ENCODE results near the gene EXOC2.

EXOC2 gene

DNA sequence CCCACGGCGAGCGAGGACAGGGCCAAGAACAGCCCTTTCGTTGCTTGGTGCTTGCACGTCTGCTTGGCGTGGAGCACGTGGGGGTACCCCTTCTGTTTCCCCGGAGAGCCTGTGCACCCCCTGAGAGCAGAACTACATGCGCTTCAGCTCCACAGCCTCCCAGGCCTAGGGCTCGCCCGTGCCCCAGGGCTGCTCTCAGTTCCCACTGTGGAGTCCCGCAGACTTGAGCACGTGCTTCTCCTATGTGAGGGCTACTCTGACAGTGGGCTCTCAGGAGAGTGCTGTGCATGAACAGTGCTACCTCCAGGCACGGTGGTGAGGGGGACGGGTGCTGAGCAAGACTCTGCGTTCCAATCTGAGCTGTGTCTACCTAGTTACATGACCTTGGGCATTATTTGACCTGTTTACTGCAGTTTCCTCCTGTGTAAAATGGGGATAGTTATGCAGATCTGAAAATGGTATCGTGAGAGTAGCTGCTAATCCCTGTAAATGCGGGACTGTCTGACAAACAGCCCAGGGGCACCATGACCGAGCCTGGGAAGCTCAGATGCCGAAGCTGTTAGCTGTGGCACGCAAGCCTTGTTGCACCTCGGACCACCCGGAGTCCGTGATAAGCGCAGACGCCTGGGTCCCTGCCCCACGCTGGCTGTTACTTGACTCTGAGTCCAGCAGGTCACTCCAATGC is 219.0 kb downstream of the EXOC2 start:
- no peak overlapping the region for H3K4me3 ChIP-seq
- DNase-seq (ENCODE audit: low spot score): no peak
- H3K27ac ChIP-seq: no peak overlapping the region
- TF ChIP-seq, protein P1, sequence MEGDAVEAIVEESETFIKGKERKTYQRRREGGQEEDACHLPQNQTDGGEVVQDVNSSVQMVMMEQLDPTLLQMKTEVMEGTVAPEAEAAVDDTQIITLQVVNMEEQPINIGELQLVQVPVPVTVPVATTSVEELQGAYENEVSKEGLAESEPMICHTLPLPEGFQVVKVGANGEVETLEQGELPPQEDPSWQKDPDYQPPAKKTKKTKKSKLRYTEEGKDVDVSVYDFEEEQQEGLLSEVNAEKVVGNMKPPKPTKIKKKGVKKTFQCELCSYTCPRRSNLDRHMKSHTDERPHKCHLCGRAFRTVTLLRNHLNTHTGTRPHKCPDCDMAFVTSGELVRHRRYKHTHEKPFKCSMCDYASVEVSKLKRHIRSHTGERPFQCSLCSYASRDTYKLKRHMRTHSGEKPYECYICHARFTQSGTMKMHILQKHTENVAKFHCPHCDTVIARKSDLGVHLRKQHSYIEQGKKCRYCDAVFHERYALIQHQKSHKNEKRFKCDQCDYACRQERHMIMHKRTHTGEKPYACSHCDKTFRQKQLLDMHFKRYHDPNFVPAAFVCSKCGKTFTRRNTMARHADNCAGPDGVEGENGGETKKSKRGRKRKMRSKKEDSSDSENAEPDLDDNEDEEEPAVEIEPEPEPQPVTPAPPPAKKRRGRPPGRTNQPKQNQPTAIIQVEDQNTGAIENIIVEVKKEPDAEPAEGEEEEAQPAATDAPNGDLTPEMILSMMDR (IDR thresholded peaks at IDR 0.05): no peak

DNA sequence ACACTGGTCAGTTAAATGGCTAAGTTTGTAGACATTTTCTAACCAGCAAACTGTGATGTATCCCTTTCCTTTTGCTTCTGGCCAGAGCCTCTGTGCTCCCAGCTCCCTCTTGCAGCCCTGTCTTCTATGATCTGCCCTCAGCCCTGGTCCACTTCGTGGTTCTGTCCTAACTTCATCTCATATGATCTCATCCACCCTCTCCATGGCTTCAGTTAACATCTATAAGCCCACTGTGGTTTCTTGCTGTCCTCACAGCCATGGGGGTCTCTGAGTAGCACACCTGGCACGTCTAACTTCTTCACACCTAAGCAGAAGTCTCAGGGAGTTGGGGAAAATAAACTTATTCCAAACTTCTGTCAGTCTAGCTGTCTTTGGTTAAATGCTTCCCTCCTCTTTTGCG is 219.6 kb downstream of the EXOC2 start:
- no peak overlapping the region for H3K27ac ChIP-seq
- no peak overlapping the region for H3K4me3 ChIP-seq
- no peak for DNase-seq (ENCODE audit: low spot score)
- TF ChIP-seq, protein P1 (IDR thresholded peaks at IDR 0.05): no peak

DNA sequence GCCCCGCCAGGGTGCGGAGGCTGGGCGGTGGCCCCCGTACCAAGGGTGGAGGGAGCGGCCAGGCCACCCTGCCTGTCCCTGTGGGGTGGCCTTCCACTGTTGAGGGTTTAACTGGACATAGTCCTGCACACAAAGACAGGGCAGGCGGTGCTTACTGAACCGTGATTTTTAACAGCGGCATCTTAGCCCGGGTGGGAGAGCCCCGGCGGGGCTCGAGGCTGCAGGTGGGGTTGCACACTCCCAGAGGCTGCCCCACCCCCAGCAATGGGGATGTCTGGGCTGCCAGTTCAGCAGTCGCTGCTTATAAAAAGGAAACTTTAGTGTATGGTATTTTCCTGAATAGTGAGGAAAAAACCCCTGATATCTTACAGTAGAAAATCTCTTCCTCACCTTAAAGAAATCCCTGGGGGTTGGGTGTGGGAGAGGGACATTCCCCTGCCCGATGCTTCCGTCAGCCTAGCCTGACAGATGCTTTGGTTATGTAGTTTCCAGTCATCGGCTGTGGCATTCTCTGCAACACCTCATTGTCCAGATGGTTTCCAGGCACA is 222.0 kb downstream of the EXOC2 start:
- TF ChIP-seq, protein P1 (IDR thresholded peaks at IDR 0.05): no peak
- Histone ChIP-seq H3K27ac (no peak overlapping the region), H3K4me3 (no peak overlapping the region)
- DNase-seq (ENCODE audit: low spot score): no peak

DNA sequence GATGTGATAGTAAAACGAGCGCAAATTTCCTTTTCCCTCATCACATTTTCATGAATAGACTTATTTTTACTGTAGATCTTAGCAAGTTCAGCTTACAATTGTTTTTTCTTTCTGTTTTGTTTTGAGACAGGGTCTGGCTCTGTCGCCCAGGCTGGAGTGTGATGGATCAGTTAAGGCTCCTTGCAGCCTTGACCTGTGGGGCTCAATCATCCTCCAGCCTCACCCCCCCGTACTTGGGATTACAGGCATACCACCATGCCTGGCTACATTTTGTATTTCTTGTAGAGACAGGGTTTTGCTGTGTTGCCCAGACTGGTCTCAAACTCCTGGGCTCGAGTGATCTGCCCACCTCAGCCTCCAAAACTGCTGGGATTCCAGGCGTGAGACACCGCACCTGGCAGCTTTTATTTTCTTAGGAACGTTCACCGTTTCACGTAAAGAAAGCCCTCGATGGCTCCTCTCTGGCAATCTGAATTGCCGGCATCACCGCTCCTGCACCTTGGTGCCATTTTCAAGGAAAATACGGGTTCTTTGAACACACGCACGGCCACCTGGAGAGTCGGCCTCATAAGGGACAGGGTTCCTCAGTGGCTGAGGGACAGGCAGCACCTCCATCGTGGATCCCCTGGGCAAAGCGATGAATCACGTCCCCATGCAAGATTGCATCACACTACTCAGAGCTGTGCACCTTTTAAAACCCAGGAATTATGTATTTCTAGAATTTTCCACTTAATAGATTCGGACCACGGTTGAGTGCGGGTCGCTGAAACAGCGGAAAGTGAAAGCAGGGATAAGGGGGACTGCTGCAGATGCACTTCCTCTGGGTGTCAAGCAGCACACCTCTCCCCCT is 222.7 kb downstream of the EXOC2 start:
- TF ChIP-seq, protein P1 (IDR thresholded peaks at IDR 0.05): no peak
- DNase-seq (ENCODE audit: low spot score): no peak
- Histone ChIP-seq H3K27ac (no peak overlapping the region), H3K4me3 (no peak overlapping the region)

DNA sequence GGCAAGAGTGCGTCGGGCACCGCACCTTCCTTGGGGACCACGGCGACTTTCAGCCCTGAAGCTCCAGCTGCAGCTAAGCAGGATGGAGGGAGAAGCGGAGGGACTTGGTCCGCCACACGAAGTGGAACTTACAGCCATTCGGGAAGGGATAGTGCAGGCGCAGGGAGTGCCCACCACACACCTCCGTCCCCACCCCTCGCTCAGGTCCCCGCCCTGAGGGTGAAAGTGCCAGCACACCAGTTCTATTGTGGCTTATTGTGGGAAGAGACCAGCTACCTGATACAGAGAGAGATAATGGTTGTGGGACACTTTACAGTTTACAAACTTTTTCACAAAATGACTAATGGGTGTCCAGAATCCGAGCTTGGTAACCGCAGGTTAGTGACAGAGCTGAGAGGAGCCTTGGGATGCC is 225.3 kb downstream of the EXOC2 start:
- Histone ChIP-seq H3K4me3 (no peak overlapping the region), H3K27ac (no peak overlapping the region)
- TF ChIP-seq, protein P1 (IDR thresholded peaks at IDR 0.05): no peak
- no peak for DNase-seq (ENCODE audit: low spot score)

DNA sequence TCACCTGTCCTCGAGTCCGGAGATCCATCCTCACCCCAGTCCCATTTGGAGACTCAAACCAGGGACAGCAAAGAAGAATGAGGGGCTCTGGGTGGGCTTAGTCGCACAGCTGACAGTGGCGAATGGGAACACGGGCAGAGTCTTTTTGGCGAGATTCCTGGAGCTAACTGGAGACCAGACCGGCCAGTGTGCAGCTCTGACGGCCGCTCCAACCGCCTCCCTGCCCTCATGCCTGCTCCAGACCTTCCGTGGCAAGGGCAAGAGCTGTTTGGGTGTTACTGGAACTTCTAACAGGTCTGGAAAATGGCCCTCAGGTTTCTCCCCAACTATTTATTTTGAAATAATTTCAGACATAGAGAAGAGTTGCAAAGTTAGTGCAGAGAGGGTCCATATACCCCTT is 225.8 kb downstream of the EXOC2 start:
- no peak overlapping the region for H3K4me3 ChIP-seq
- TF ChIP-seq, protein P1 (IDR thresholded peaks at IDR 0.05): no peak

More for the DNA sequence above, 225.8 kb downstream of the EXOC2 start:
- no peak for DNase-seq (ENCODE audit: low spot score)
- no peak overlapping the region for H3K27ac ChIP-seq
